HEK293 (cell line): ENCODE data around the gene FBXO17.

ENCODE experiments used
- HIC1 ChIP-seq: fragments of 450-650 bp; formaldehyde crosslinking; IDR thresholded peaks from 2 replicates; pipeline ENCODE4 v1.5.1; 2016; ENCODE audit warnings: missing biosample characterization, missing genetic modification characterization
- KLF9 ChIP-seq: fragments of 450-650 bp; formaldehyde crosslinking; IDR thresholded peaks from 2 replicates; pipeline ENCODE4 v1.5.1; 2016; ENCODE audit warnings: missing biosample characterization, missing genetic modification characterization, low read depth
- TSHZ1 ChIP-seq: fragments of 450-650 bp; formaldehyde crosslinking; IDR thresholded peaks from 2 replicates; pipeline ENCODE4 v1.5.1; 2016; ENCODE audit warnings: missing biosample characterization, missing genetic modification characterization, borderline replicate concordance
- WT1 ChIP-seq: fragments of 450-650 bp; formaldehyde crosslinking; IDR thresholded peaks from 2 replicates; pipeline ENCODE4 v1.5.1; 2016; ENCODE audit warnings: missing biosample characterization, missing genetic modification characterization
- YY1 ChIP-seq: fragments of 450-650 bp; formaldehyde crosslinking; IDR thresholded peaks from 2 replicates; pipeline ENCODE4 v1.5.1; 2018; ENCODE audit warnings: missing biosample characterization, missing genetic modification characterization
- ZBTB17 ChIP-seq: fragments of 450-650 bp; formaldehyde crosslinking; IDR thresholded peaks from 2 replicates; pipeline ENCODE4 v1.5.1; 2016; ENCODE audit warnings: missing biosample characterization, missing genetic modification characterization
- ZBTB48 ChIP-seq: fragments of 450-650 bp; formaldehyde crosslinking; IDR thresholded peaks from 2 replicates; pipeline ENCODE4 v1.5.1; 2016; ENCODE audit warnings: missing biosample characterization, missing genetic modification characterization
- ZBTB7A ChIP-seq: fragments of 450-650 bp; formaldehyde crosslinking; IDR thresholded peaks from 2 replicates; pipeline ENCODE4 v1.5.1; 2016; ENCODE audit warnings: low read depth, missing biosample characterization, missing genetic modification characterization
- ZNF146 ChIP-seq: fragments of 450-650 bp; formaldehyde crosslinking; IDR thresholded peaks from 2 replicates; pipeline ENCODE4 v1.5.1; 2016; ENCODE audit warnings: missing biosample characterization, missing genetic modification characterization
- ZNF16 ChIP-seq: fragments of 450-650 bp; formaldehyde crosslinking; IDR thresholded peaks from 2 replicates; pipeline ENCODE4 v1.5.1; 2016; ENCODE audit warnings: low read depth, missing biosample characterization, missing genetic modification characterization
- ZNF174 ChIP-seq: fragments of 450-650 bp; formaldehyde crosslinking; IDR thresholded peaks from 2 replicates; pipeline ENCODE4 v1.5.0; 2017; ENCODE audit warnings: missing biosample characterization, mild to moderate bottlenecking, missing genetic modification characterization
- ZNF184 ChIP-seq: fragments of 450-650 bp; IDR thresholded peaks from 2 replicates; pipeline ENCODE4 v1.5.1; 2018; ENCODE audit warnings: missing biosample characterization, mild to moderate bottlenecking, missing genetic modification characterization
- ZNF202 ChIP-seq: fragments of 450-650 bp; formaldehyde crosslinking; IDR thresholded peaks from 2 replicates; pipeline ENCODE4 v1.5.1; 2016; ENCODE audit warnings: missing biosample characterization, missing genetic modification characterization, borderline replicate concordance
- ZNF223 ChIP-seq: fragments of 450-650 bp; formaldehyde crosslinking; IDR thresholded peaks from 2 replicates; pipeline ENCODE4 v1.5.1; 2016; ENCODE audit warnings: missing biosample characterization, missing genetic modification characterization
- ZNF24 ChIP-seq: fragments of 450-650 bp; formaldehyde crosslinking; IDR thresholded peaks from 2 replicates; pipeline ENCODE4 v1.5.1; 2016; ENCODE audit warnings: missing biosample characterization, missing genetic modification characterization
- ZNF302 ChIP-seq: fragments of 450-650 bp; formaldehyde crosslinking; IDR thresholded peaks from 2 replicates; pipeline ENCODE4 v1.5.1; 2016; ENCODE audit warnings: missing biosample characterization, missing genetic modification characterization, low read depth
- ZNF311 ChIP-seq: fragments of 450-650 bp; formaldehyde crosslinking; IDR thresholded peaks from 2 replicates; pipeline ENCODE4 v1.5.1; 2017; ENCODE audit warnings: missing biosample characterization, missing genetic modification characterization, borderline replicate concordance
- ZNF37A ChIP-seq: fragments of 450-650 bp; IDR thresholded peaks from 2 replicates; pipeline ENCODE4 v1.5.1; 2018; ENCODE audit warnings: missing biosample characterization, missing genetic modification characterization
- ZNF416 ChIP-seq: fragments of 450-650 bp; formaldehyde crosslinking; IDR thresholded peaks from 2 replicates; pipeline ENCODE4 v1.5.1; 2016; ENCODE audit warnings: missing biosample characterization, missing genetic modification characterization
- ZNF473 ChIP-seq: fragments of 450-650 bp; formaldehyde crosslinking; IDR thresholded peaks from 2 replicates; pipeline ENCODE4 v1.5.1; 2017; ENCODE audit warnings: missing biosample characterization, missing genetic modification characterization
- ZNF510 ChIP-seq: fragments of 450-650 bp; formaldehyde crosslinking; IDR thresholded peaks from 2 replicates; pipeline ENCODE4 v1.5.1; 2018; ENCODE audit warnings: mild to moderate bottlenecking, missing genetic modification characterization, missing biosample characterization; ENCODE audit not compliant: insufficient replicate concordance
- ZNF555 ChIP-seq: fragments of 450-650 bp; formaldehyde crosslinking; conservative IDR thresholded peaks from 2 replicates; pipeline ENCODE4 v1.5.1; 2017; ENCODE audit warnings: missing biosample characterization, mild to moderate bottlenecking, missing genetic modification characterization, inconsistent platforms
- ZNF558 ChIP-seq: fragments of 450-650 bp; formaldehyde crosslinking; IDR thresholded peaks from 2 replicates; pipeline ENCODE4 v1.5.1; 2016; ENCODE audit warnings: missing biosample characterization, missing genetic modification characterization
- ZNF571 ChIP-seq: fragments of 450-650 bp; formaldehyde crosslinking; IDR thresholded peaks from 2 replicates; pipeline ENCODE4 v1.5.0; 2017; ENCODE audit warnings: missing biosample characterization, missing genetic modification characterization
- ZNF654 ChIP-seq: fragments of 450-650 bp; formaldehyde crosslinking; IDR thresholded peaks from 2 replicates; pipeline ENCODE4 v1.5.1; 2016; ENCODE audit warnings: low read depth, missing biosample characterization, missing genetic modification characterization
- ZNF747 ChIP-seq: fragments of 450-650 bp; formaldehyde crosslinking; IDR thresholded peaks from 2 replicates; pipeline ENCODE4 v1.5.1; 2016; ENCODE audit warnings: missing biosample characterization, missing genetic modification characterization
- ZNF768 ChIP-seq: fragments of 450-650 bp; formaldehyde crosslinking; IDR thresholded peaks from 2 replicates; pipeline ENCODE4 v1.5.1; 2018; ENCODE audit warnings: missing biosample characterization, mild to moderate bottlenecking, missing genetic modification characterization
- ZNF777 ChIP-seq: fragments of 450-650 bp; formaldehyde crosslinking; IDR thresholded peaks from 2 replicates; pipeline ENCODE4 v1.5.1; 2017; ENCODE audit warnings: missing biosample characterization, missing genetic modification characterization, borderline replicate concordance
- ZNF792 ChIP-seq: fragments of 450-650 bp; formaldehyde crosslinking; IDR thresholded peaks from 2 replicates; pipeline ENCODE4 v1.5.1; 2016; ENCODE audit warnings: missing biosample characterization, missing genetic modification characterization
- ZNF830 ChIP-seq: fragments of 450-650 bp; IDR thresholded peaks from 2 replicates; pipeline ENCODE4 v1.5.0; 2018; ENCODE audit warnings: missing biosample characterization, missing genetic modification characterization, low read depth, mild to moderate bottlenecking, moderate library complexity
- ZSCAN23 ChIP-seq: fragments of 450-650 bp; formaldehyde crosslinking; IDR thresholded peaks from 2 replicates; pipeline ENCODE4 v1.5.1; 2016; ENCODE audit warnings: missing biosample characterization, missing genetic modification characterization
- ZSCAN30 ChIP-seq: fragments of 450-650 bp; IDR thresholded peaks from 2 replicates; pipeline ENCODE4 v1.5.1; 2018; ENCODE audit warnings: missing biosample characterization, mild to moderate bottlenecking, missing genetic modification characterization, moderate library complexity
- TF ChIP-seq, protein P1 (sequence below): fragments of 450-650 bp; formaldehyde crosslinking; IDR thresholded peaks from 2 replicates; pipeline ENCODE4 v1.5.1; 2016; ENCODE audit warnings: missing biosample characterization, missing genetic modification characterization

Gene FBXO17

GRCh38 chr19:38975214-38975860, at the start of gene FBXO17 (continued):
- TF ChIP-seq ZNF37A (tag by site-specific recombination), result no peak
- no peak for TF ChIP-seq ZNF571 (tag by site-specific recombination)
- TF ChIP-seq ZNF747 (tag by site-specific recombination), result no peak
- TF ChIP-seq ZBTB7A, result peak; percentile 97
- TF ChIP-seq, protein P1, sequence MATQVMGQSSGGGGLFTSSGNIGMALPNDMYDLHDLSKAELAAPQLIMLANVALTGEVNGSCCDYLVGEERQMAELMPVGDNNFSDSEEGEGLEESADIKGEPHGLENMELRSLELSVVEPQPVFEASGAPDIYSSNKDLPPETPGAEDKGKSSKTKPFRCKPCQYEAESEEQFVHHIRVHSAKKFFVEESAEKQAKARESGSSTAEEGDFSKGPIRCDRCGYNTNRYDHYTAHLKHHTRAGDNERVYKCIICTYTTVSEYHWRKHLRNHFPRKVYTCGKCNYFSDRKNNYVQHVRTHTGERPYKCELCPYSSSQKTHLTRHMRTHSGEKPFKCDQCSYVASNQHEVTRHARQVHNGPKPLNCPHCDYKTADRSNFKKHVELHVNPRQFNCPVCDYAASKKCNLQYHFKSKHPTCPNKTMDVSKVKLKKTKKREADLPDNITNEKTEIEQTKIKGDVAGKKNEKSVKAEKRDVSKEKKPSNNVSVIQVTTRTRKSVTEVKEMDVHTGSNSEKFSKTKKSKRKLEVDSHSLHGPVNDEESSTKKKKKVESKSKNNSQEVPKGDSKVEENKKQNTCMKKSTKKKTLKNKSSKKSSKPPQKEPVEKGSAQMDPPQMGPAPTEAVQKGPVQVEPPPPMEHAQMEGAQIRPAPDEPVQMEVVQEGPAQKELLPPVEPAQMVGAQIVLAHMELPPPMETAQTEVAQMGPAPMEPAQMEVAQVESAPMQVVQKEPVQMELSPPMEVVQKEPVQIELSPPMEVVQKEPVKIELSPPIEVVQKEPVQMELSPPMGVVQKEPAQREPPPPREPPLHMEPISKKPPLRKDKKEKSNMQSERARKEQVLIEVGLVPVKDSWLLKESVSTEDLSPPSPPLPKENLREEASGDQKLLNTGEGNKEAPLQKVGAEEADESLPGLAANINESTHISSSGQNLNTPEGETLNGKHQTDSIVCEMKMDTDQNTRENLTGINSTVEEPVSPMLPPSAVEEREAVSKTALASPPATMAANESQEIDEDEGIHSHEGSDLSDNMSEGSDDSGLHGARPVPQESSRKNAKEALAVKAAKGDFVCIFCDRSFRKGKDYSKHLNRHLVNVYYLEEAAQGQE (tag by site-specific recombination), result no peak
- peak; percentile 78 for TF ChIP-seq ZBTB17 (tag by site-specific recombination)
- TF ChIP-seq ZNF311 (tag by site-specific recombination), result no peak
- TF ChIP-seq ZNF24 (tag by site-specific recombination), result peak; percentile 80; the same call in 1 of the 2 replicates
- TF ChIP-seq ZNF202 (tag by site-specific recombination), result no peak
- TF ChIP-seq TSHZ1 (tag by site-specific recombination), result peak; percentile 67; the same call in 1 of the 2 replicates
- peak; percentile 63 for TF ChIP-seq ZNF777 (tag by site-specific recombination)
- no peak for TF ChIP-seq ZNF830 (tag by site-specific recombination)
- no peak for TF ChIP-seq ZNF16 (tag by site-specific recombination)
- TF ChIP-seq ZNF174 (tag by site-specific recombination), result no peak
- TF ChIP-seq ZNF654 (tag by site-specific recombination), result no peak
- peak; percentile 83; the same call in 1 of the 2 replicates for TF ChIP-seq ZNF792
- TF ChIP-seq ZNF416 (tag by site-specific recombination), result no peak
- no peak for TF ChIP-seq ZNF768 (tag by site-specific recombination)
- no peak for TF ChIP-seq ZNF555 (tag by site-specific recombination)
- peak; percentile 92 for TF ChIP-seq HIC1 (tag by site-specific recombination)
- TF ChIP-seq ZNF558 (tag by site-specific recombination), result no peak
- TF ChIP-seq ZNF473 (tag by site-specific recombination), result no peak
- peak; percentile 96 for TF ChIP-seq KLF9 (tag by site-specific recombination)
- TF ChIP-seq ZNF223 (tag by site-specific recombination), result peak; percentile 20; the same call in 1 of the 2 replicates
- TF ChIP-seq ZNF302 (tag by site-specific recombination), result no peak
- TF ChIP-seq WT1 (tag by site-specific recombination), result peak; percentile 76
- TF ChIP-seq ZNF184 (tag by site-specific recombination), result no peak; the same call in 1 of the 2 replicates
- peak; percentile 93 for TF ChIP-seq ZSCAN30 (tag by site-specific recombination)
- TF ChIP-seq ZBTB48, result peak; percentile 98
- no peak; the same call in 1 of the 2 replicates for TF ChIP-seq YY1 (tag by site-specific recombination)
- TF ChIP-seq ZNF510 (tag by site-specific recombination), result no peak
- 0 out of 2 replicates have a peak, but pooled peaks have one; percentile 57 for TF ChIP-seq ZSCAN23
- 0 out of 2 replicates have a peak, but pooled peaks have one; percentile 3 for TF ChIP-seq ZNF146 (tag by site-specific recombination)
